Naive thymus-derived CD8-positive, alpha-beta T cell (primary cell): ENCODE results near the gene PARP14. TPM values are rescaled to one million over a fixed set of nuclear protein-coding genes. Genes with fewer than 3 reads are reported as not detected.

Source experiments
- ATAC-seq, 2 donors: fragments of 150-1000 bp; cut with Tn5 transposase in 1 of 2; sonication (Bioruptor Pico), chemical (Tn5 transposase) in 1 of 2; 1 replicate in 1 of 2; 2 replicates in 1 of 2; pipeline ENCODE4 v1.10.0; 2021; ENCODE audit warnings: mild to moderate bottlenecking in 2 of 2, moderate library complexity in 2 of 2
- POLR2A ChIA-PET: fragments of 350-600 bp; sonication (Branson Sonifier 250); formaldehyde crosslinking; loops from one replicate; lab custom pipeline; 2021; ENCODE audit warnings: antibody characterized with exemption; lab: Charles Lee
- DNase-seq, 10 donors: peaks; one replicate each; pipeline versions ENCODE4 v3.0.0 to v3.0.0-alpha.2; 2020 to 2022
- H3K27ac Mint-ChIP-seq, 10 donors: one replicate each; pipeline ENCODE4 v1.8.0; 2020 to 2022; ENCODE audit warnings: mild to moderate bottlenecking in 10 of 10, mixed read lengths in 10 of 10, moderate library complexity in 4 of 10, inconsistent platforms in 1 of 10
- H3K27me3 Mint-ChIP-seq, 5 donors: one replicate each; pipeline ENCODE4 v1.8.0; 2021 to 2022; ENCODE audit warnings: mixed read lengths in 5 of 5
- H3K36me3 Mint-ChIP-seq, 3 donors: one replicate each; pipeline ENCODE4 v1.8.0; 2020 to 2022; ENCODE audit warnings: mixed read lengths in 3 of 3, mild to moderate bottlenecking in 2 of 3, inconsistent platforms in 1 of 3
- H3K4me1 Mint-ChIP-seq, 4 donors: one replicate each; pipeline ENCODE4 v1.8.0; 2021 to 2022; ENCODE audit warnings: mixed read lengths in 4 of 4
- H3K4me3 Mint-ChIP-seq, 10 donors: one replicate each; pipeline ENCODE4 v1.8.0; 2020 to 2022; ENCODE audit warnings: mild to moderate bottlenecking in 10 of 10, mixed read lengths in 10 of 10, moderate library complexity in 6 of 10, inconsistent platforms in 1 of 10
- H3K9me3 Mint-ChIP-seq, 9 donors: one replicate each; pipeline ENCODE4 v1.8.0; 2020 to 2022; ENCODE audit warnings: mixed read lengths in 9 of 9, mild to moderate bottlenecking in 3 of 9, inconsistent platforms in 1 of 9, moderate library complexity in 1 of 9
- polyA plus RNA-seq, 3 donors: library from polyadenylated mRNA; unstranded; fragments of 300-500 nt; fragmentation: Illumina TruSeq; gene quantifications; one replicate each; pipeline ENCODE4 v1.2.3, GENCODE V29; 2021
- total RNA-seq, 8 experiments: library from RNA in 2 of 8; stranded (reverse) in 2 of 8; gene quantifications; one replicate each; pipeline ENCODE4 v1.2.3 and lab custom pipeline; 2021 to 2026

The PARP14 gene
- total and polyA plus RNA-seq, 5 experiments from 2014 or later = 4.4 to 46.8 (median 10.8) TPM

DNA sequence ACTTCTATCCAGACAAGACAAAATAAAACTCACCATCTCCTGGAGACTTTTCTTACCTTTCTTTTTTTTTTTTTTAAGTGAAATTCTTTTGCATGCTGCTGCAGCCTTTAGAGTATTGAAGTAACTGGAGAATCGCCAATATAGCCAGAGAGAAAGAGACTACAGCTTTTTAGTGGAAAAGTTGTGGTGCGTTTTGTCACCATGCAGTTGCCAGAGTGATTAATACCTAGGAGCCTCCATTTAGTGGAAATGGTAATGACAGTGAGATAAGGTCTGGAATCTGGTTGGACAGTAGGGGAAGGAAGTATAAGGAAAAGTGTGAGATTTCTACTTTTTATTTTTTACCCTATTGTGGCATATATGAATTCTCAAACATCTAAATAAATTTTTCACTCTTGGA is 18.1 kb upstream of the PARP14 start:
- H3K36me3 Mint-ChIP-seq = no peaks in the 10 kb centered on the region
- POLR2A ChIA-PET = interaction anchor here (0.6 kb wide), 1 partner anchor 96 kb away, joined by 5 read pairs; no protein-coding TSS in a partner anchor
- peaks cover 0 to 13% (median 4%) of the 10 kb centered on the region in 9 donors for H3K9me3 Mint-ChIP-seq
- no peak for DNase-seq
- no peak overlapping the region for H3K27ac Mint-ChIP-seq
- H3K4me1 Mint-ChIP-seq = peaks cover 0 to 5% (median 0%) of the 10 kb centered on the region in 4 donors
- peaks cover 0 to 8% (median 1%) of the 10 kb centered on the region in 5 donors for H3K27me3 Mint-ChIP-seq
- H3K4me3 Mint-ChIP-seq = no peak overlapping the region
- no peak for ATAC-seq

DNA sequence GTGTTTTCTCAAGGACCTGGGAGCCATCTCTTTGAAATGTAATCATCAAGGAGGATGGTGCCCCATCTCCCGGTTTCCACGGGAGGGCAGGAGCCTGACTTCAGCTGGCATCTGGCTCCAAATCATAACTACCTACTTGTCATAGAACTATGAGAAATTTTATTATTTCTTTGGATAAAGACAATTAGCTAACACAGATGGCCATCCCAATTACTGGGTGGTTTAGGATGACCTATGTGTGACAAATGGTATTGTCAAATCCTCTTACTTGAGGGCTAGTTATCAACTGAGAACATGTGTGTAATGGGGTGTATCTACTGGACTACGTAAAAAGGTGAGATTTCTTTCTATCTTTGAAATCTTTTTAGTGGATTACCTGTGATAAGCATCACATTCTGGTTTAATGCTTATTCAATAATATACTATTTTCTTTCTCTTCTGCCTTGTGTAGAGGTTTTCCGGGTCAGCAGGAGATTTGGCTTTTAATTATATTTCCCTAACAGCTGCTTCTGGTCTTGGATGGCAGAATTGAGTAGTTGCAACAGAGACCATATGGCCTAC is 15.3 kb upstream of the PARP14 start:
- H3K4me1 Mint-ChIP-seq = no peaks in the 10 kb centered on the region
- ATAC-seq (no peak), DNase-seq (no peak)
- no peaks in the 10 kb centered on the region for H3K36me3 Mint-ChIP-seq
- no peak overlapping the region for H3K4me3 Mint-ChIP-seq
- POLR2A ChIA-PET = no interaction called here
- H3K27ac Mint-ChIP-seq = no peak overlapping the region
- peaks cover 0 to 8% (median 0%) of the 10 kb centered on the region in 5 donors for H3K27me3 Mint-ChIP-seq
- peaks cover 0 to 13% (median 4%) of the 10 kb centered on the region in 9 donors for H3K9me3 Mint-ChIP-seq

DNA sequence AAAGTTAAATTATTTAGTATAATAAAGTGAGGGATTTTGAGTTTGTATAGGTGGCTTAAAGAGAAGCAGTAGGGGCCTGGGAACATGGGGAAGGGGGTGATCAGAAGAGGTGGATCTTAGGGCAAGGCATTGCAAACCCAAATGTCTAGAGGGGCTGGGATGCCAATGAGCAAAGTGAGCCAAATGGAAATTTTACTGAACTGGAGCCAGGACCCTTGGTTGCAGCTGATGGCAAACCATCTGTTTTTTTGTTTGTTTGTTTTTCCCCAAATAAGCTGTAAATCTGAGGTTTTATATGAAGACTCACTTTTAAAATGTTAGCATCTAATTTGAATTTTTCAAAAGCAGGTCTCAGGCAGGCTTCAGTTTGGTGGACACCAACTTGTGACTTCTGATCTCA is 14.8 kb upstream of the PARP14 start:
- Mint-ChIP-seq H3K27me3 (peaks cover 0 to 6% (median 0%) of the 10 kb centered on the region in 5 donors), H3K27ac (no peak overlapping the region), H3K36me3 (no peaks in the 10 kb centered on the region), H3K4me1 (no peaks in the 10 kb centered on the region), H3K4me3 (no peak overlapping the region), H3K9me3 (peaks cover 0 to 7% (median 3%) of the 10 kb centered on the region in 9 donors)
- DNase-seq (no peak), ATAC-seq (no peak)
- POLR2A ChIA-PET = no interaction called here

DNA sequence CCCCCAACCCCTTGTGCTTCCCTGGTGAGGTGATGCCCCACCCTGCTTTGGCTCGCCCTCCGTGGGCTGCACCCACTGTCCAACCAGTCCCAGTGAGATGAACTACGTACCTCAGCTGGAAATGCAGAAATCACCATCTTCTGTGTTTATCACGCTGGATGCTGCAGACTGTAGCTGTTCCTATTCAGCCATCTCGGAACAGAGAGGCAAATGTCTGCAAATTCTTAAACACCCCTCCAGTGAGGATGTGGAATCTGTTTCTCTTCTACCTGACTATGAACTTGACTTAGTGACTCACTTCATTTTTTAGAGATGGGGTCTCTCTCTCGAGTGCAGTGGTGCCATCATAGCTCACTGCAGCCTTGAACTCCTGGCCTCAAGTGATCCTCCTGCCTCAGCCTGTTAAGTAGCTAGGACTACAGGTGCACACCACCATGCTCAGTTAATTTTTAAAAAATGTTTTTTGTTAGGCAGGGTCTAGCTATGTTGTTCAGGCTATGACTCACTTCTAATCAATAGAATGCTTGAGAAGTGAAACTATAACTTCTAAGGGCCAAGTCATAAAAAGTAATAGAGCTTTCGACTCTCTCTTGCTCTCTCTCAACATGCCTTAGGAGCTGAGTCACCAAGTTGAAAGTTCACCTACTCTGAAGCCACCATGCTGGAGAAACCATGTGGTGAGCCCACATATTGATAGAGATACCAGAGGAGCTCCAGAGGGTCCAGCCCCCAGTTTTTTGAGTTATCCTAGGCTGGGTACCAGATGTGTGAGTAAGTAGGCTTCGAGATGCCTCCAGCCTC is 11.5 kb upstream of the PARP14 start:
- Mint-ChIP-seq H3K27me3 (peaks cover 0 to 2% (median 0%) of the 10 kb centered on the region in 5 donors), H3K36me3 (no peaks in the 10 kb centered on the region), H3K27ac (peak overlapping the region in 1 of 10 donors; percentile 28), H3K4me3 (no peak overlapping the region), H3K4me1 (no peaks in the 10 kb centered on the region), H3K9me3 (peaks cover 0 to 3% (median 0%) of the 10 kb centered on the region in 9 donors)
- POLR2A ChIA-PET = no interaction called here
- DNase-seq = no peak
- no peak for ATAC-seq

DNA sequence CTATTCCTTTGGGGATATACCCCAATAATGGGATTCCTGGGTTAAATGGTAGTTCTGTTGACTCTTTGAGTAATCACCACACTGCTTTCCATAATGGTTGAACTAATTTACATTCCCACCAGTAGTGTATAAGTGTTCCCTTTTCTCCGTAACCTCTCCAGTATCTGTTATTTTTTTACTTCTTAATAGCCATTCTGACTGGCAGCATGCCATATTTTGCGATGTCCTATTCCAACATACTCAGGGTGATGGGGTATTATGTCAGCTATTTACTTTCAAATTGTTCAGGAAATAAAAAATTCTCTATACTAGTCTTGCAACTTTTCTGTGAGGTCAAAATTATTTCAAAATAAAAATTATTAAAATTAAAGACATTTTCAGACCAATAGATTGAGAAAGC is 9.1 kb upstream of the PARP14 start:
- no peak overlapping the region for H3K4me3 Mint-ChIP-seq
- H3K36me3 Mint-ChIP-seq = no peaks in the 10 kb centered on the region
- peaks cover 0 to 3% (median 0%) of the 10 kb centered on the region in 4 donors for H3K4me1 Mint-ChIP-seq
- H3K27me3 Mint-ChIP-seq = peaks cover 0 to 2% (median 0%) of the 10 kb centered on the region in 5 donors
- H3K9me3 Mint-ChIP-seq = peaks cover 0 to 3% (median 0%) of the 10 kb centered on the region in 9 donors
- no peak for ATAC-seq
- DNase-seq = no peak
- POLR2A ChIA-PET = no interaction called here
- no peak overlapping the region for H3K27ac Mint-ChIP-seq

DNA sequence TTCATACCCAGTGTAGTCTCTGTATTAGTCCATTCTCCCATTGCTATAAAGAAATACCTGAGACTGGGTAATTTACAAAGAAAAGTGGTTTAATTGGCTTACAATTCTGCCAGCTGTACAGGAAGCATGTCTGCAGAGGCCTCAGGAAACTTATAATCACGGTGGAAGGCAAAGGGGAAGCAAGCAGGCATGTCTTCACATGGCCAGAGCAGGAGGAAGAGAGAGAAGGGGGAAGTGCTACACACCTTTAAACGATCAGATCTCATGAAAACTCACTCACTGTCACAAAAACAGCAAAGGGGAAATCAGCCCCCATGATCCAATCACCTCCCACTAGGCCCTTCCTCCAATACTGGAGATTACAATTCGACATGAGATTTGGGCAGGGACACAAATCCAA is 6.3 kb upstream of the PARP14 start:
- H3K4me1 Mint-ChIP-seq = peaks cover 7 to 17% (median 12%) of the 10 kb centered on the region in 4 donors
- H3K27ac Mint-ChIP-seq = peak overlapping the region in 2 of 10 donors; percentile 54 to 68
- no peak for ATAC-seq
- H3K4me3 Mint-ChIP-seq = no peak overlapping the region
- H3K36me3 Mint-ChIP-seq = no peaks in the 10 kb centered on the region
- POLR2A ChIA-PET = no interaction called here
- DNase-seq = no peak
- peaks cover 0 to 3% (median 0%) of the 10 kb centered on the region in 9 donors for H3K9me3 Mint-ChIP-seq
- no peaks in the 10 kb centered on the region for H3K27me3 Mint-ChIP-seq

DNA sequence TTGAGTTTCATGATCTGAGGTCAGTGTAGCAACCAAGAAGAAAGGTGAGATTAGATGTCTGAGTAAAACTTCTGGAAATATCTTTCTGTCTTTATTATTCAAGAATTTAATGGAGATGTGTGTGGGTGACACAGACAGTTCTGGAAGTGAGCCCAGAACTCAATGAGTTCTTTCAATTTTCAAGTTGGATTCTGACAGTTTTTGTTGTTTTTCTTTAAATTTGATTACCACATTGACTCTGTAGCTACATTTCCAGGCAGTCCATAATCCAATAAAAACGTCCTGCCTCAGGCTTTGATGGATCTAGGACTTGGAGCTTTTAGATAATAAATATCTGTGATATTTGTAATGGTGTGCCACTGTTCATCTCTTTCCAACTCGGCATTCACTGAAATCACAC is 3.9 kb upstream of the PARP14 start:
- peaks cover 0 to 3% (median 0%) of the 10 kb centered on the region in 9 donors for H3K9me3 Mint-ChIP-seq
- DNase-seq = no peak
- ATAC-seq = no peak
- no peak overlapping the region for H3K27ac Mint-ChIP-seq
- H3K4me3 Mint-ChIP-seq = no peak overlapping the region
- H3K4me1 Mint-ChIP-seq = peaks cover 23 to 39% (median 32%) of the 10 kb centered on the region in 4 donors
- POLR2A ChIA-PET = interaction anchor here (0.6 kb wide), 1 partner anchor 77 kb away, joined by 5 read pairs; no protein-coding TSS in a partner anchor
- no peaks in the 10 kb centered on the region for H3K27me3 Mint-ChIP-seq
- H3K36me3 Mint-ChIP-seq = no peaks in the 10 kb centered on the region

DNA sequence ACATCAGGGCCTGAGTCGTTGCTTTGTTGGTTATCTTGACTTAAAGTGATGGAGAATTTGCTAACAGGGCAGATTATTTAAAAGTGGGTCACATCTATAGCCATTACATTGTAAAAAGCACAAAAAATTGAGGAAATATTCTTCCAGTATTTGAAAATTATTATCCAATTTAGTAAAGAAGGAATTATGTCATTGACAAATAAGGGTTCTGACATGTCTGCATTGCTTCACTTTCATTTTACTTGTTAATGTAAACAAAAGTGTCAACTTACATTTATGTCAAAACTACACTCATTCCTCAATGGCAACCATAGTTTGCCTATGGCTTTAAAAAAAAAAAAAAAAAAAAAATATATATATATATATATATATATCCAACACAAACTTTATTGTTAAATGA is 3.4 kb upstream of the PARP14 start:
- no peak overlapping the region for H3K27ac Mint-ChIP-seq
- H3K36me3 Mint-ChIP-seq = no peaks in the 10 kb centered on the region
- peaks cover 24 to 43% (median 36%) of the 10 kb centered on the region in 4 donors for H3K4me1 Mint-ChIP-seq
- ATAC-seq = no peak
- POLR2A ChIA-PET = no interaction called here
- no peak overlapping the region for H3K4me3 Mint-ChIP-seq
- H3K9me3 Mint-ChIP-seq = peaks cover 0 to 3% (median 0%) of the 10 kb centered on the region in 9 donors
- no peaks in the 10 kb centered on the region for H3K27me3 Mint-ChIP-seq
- no peak for DNase-seq

DNA sequence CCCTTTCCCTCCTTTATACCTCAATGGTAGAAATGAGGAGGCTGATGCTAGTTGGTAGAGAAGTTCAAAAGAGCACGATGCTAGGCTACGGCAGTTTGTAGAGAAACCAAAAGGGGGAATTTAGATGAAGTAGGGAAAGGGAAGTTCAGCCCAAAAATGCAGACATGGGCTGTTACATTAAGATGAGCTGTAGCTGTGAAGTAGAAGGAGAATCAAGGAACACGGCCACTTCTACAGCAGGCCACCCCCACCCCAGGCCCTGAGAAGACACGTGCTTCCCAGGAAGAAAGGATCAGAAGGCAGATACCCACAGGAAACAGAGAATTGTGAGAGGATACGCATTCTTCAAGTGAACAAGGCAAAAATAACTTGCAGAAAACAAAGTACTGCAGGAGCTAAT is 2.1 kb upstream of the PARP14 start:
- H3K4me1 Mint-ChIP-seq = peaks cover 26 to 56% (median 49%) of the 10 kb centered on the region in 4 donors
- POLR2A ChIA-PET = interaction anchor here (0.6 to 3.0 kb wide), 8 partner anchors 49 to 298 kb away, joined by 3 to 45 read pairs (median 8); partner anchors contain the start of genes DTX3L, FAM162A, MIX23 and PARP15
- H3K4me3 Mint-ChIP-seq = peak overlapping the region in 6 of 10 donors; percentile 1 to 97 (median 27)
- no peaks in the 10 kb centered on the region for H3K27me3 Mint-ChIP-seq
- peak overlapping the region; percentile 38 to 100 (median 96) for H3K27ac Mint-ChIP-seq
- ATAC-seq = no peak
- no peaks in the 10 kb centered on the region for H3K36me3 Mint-ChIP-seq
- no peak for DNase-seq
- no peaks in the 10 kb centered on the region for H3K9me3 Mint-ChIP-seq

DNA sequence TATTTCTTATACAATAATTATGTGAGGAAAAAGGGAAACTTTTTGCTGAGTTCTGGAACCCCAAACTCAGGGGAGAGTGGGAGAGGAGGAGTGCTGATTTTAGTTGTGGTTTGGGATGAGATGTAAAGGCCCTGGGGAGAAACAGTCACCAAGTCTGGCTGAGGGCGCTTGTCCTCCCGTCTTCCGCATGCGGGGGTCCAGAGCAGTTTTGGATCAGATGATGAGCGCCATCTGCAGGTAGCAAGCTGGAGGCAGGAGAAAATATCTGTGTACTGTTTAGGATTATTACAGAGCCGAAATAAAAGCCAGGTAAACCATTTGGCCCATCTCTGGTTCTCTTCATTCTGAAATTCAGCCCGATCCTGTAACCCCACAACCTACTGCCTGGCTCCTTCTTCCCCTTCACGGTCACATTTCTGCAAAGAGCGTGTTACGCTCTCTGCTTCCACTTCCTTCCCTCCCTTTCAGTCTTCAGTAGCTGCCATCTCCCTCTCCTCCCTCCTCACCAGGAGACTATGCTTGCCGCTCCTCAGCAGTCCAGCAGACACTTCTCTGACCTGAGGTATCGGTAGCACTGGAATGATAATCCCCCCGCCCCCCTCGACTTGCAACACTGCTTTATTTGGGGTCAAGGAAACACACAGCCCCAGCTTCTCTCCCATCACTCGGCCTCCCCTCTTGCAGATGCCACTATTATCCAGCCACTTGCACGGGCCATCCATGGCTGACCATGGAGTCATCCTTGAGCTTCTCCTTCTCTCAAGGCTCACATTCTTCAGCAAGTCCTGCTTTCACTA is 1.4 kb upstream of the PARP14 start:
- POLR2A ChIA-PET = interaction anchor here (0.5 to 3.0 kb wide), 12 partner anchors 11 to 299 kb away, joined by 3 to 45 read pairs (median 4); partner anchors contain the start of genes DTX3L, FAM162A, KPNA1 and MIX23
- DNase-seq = peak; percentile 65 to 92 (median 81)
- no peaks in the 10 kb centered on the region for H3K9me3 Mint-ChIP-seq
- ATAC-seq = peak; percentile 66 to 73
- H3K4me3 Mint-ChIP-seq = peak overlapping the region; percentile 89 to 98 (median 96)
- H3K27me3 Mint-ChIP-seq = no peaks in the 10 kb centered on the region
- peaks cover 28 to 62% (median 57%) of the 10 kb centered on the region in 4 donors for H3K4me1 Mint-ChIP-seq
- peaks cover 0 to 1% (median 0%) of the 10 kb centered on the region in 3 donors for H3K36me3 Mint-ChIP-seq
- peak overlapping the region; percentile 96 to 100 (median 98) for H3K27ac Mint-ChIP-seq

DNA sequence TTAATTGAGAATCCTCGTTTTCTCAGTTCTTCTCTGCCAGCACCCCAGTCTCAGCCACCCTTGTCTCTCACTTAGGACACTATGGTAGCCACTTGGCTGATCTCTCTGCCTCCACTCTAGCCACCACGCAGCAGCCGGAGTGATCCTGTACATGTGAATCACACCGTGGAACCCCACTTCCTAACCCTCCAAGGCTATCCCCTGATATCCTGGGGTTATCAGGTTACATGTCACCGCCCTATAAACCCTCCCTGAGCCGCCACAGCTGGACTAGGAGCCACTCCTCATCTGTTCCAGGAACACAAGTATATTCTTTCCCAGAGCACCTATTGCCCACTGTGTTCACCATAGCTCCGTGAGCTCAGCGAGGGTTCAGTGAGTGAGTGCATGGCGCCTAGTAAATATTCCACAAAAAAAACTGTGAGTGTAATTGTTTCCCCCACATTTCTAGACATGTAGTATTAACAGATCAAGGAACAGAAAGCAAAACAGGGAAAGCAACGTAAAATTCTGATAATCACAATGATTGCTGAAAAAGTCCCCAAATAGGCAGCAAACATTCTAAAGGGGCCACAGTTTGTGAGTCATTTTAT is 661 bp upstream of the PARP14 start:
- POLR2A ChIA-PET = interaction anchor here (0.5 to 3.0 kb wide), 15 partner anchors 10 to 1019 kb away, joined by 3 to 45 read pairs (median 4); partner anchors contain the start of genes DTX3L, FAM162A, HCLS1 and HSPBAP1
- Mint-ChIP-seq H3K36me3 (peaks cover 0 to 8% (median under 1%) of the 10 kb centered on the region in 3 donors), H3K4me3 (peak overlapping the region; percentile 89 to 98 (median 96)), H3K9me3 (no peaks in the 10 kb centered on the region), H3K4me1 (peaks cover 29 to 67% (median 61%) of the 10 kb centered on the region in 4 donors), H3K27me3 (no peaks in the 10 kb centered on the region), H3K27ac (peak overlapping the region; percentile 96 to 100 (median 98))
- peak; percentile 2 to 3 for ATAC-seq
- peak in 1 of 10 donors; percentile 27 for DNase-seq
